Stimulated activated CD4-positive, alpha-beta T cell treated with anti-CD3 and anti-CD28 coated beads, Interleukin-15, amount 100 ng/mL, for 24 hours (primary cell): ENCODE measurements around the gene LIN7A.
"Not testable (repeated sequence)": the region's sequence is repeated elsewhere in the genome, so short reads cannot be mapped to it uniquely, and the experiment has no call there.

Experiments
- DNase-seq: peaks from one replicate; pipeline ENCODE4 v3.0.0-alpha.2; 2020

LIN7A gene

DNA sequence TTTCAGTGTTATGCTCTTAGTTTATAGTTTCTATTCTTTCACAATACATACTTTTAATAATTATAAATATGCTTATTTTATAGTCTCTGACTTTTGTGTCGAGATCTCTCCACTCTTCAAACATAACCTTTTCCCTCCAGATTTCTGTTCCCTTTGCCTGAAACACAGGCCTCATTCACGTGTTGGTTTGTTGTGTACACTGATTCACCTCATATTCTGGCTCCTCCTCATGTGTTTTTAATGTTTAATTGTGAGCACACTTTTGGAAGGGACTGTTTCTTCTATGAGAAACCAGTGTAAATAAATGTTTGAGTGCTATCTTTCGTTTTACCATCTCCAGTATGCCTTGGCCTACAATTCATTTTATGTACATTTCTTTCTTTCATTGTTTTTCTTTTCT, 20.1 kb downstream of the LIN7A start:
- no peak for DNase-seq

DNA sequence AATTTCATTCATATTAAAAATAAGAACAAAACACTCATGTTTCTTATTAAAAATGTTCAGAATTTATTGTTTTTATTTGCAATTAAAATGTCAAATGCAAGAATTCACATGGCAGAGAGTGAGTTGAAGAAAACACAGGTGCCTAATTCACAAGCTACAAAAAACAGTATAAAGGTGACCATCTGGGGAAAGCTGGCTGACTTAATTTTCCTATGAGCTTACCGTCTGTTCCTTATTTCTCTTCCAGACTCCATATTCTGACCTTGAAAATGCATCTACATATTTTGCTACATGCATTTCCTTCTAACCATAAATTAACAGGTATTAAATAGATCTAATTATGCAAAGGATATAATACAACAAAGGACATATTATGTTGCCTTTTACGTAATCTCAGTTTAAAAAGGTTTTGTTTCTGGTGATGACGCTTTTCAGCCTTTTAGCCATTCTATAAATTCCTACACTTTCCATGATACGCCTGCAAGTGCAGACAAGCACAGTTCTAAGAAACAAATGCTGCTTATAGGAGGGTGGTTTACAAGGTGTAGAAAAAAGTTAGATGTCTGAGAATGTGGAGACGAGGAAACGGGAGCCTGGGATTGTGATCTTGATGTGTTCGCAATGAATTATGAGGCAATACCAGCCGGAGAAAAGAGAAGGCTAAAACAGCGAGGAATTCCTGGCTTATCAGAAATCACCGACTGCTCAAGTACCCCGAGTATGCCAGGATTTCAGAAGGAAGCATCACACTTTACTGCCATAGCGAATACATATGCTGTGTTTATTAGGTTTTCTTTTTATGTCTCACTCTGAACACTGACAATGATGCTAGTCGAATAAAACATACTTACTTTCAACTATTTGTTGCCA, 24.6 kb downstream of the LIN7A start:
- DNase-seq, result no peak

DNA sequence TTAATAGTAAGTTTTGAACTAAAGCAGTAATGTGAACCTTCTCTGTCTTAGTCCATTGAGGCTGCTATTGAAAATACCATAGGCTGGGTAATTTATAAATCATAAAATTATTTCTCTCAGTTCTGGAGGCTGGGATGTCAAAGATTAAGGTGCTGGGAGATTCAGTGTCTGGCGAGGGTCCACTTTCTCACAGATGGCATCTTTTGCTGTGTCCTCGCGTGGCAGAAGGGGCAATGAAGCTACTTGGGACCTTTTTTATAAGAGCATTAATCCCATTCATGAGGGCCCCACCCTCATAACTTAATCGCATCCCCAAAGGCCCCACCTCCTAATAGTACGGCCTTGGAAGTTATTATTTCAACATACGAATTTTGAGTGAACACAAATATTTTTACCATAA, 28.4 kb downstream of the LIN7A start:
- DNase-seq, result no peak

DNA sequence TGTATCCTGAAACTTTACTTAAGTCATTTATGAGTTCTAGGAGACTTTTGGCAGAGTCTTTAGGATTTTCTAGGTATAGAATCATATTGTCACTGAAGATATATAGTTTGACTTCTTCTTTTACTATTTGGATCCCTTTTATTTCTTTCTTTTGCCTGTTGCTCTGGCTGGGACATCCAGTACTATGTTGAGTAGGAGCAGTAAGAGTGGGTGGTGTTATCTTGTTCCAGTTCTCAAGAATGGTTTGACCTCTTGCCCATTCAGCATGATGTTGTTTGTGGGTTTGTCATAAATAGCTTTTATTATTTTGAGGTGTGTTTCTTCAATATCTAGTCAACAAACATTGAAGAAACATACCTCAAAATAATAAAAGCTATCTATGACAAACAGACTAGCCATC, 35.0 kb downstream of the LIN7A start:
- no peak for DNase-seq

DNA sequence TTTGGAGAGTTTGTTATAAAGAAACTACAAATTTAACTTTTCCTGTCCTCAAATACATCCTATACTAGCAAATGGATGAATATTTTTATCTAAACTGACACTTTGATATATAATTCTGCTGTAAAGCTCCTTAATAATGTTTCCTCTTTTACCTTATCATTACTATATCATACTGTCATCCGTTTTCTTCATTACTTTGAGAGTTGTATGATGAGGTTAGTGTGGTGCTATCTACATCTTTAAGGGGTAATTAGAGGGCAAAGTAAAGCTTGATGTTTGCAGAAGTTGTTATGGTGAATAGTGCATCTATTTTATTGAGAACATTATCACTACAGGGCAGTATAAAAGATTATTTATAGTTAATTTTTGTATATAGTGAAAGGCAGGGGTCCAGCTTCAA, 36.1 kb downstream of the LIN7A start:
- no peak for DNase-seq

DNA sequence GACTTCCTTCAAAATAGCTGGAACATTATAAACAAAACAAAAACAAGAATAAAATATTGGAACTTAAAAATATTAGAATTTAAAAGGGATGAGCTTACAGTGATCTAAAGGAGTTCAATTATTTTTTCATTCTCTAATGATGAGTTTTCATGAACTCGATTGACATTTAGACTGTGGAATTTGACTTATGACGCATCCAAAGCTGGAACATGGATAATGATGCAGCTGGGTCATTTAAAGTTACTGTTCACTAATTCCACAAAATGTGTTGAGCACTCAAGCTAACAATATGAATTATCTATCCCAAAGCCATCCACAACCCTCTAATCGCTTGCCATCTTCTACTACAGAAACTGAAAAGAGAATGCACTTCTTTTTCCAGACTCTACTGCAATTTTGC, 42.5 kb downstream of the LIN7A start:
- no peak for DNase-seq

DNA sequence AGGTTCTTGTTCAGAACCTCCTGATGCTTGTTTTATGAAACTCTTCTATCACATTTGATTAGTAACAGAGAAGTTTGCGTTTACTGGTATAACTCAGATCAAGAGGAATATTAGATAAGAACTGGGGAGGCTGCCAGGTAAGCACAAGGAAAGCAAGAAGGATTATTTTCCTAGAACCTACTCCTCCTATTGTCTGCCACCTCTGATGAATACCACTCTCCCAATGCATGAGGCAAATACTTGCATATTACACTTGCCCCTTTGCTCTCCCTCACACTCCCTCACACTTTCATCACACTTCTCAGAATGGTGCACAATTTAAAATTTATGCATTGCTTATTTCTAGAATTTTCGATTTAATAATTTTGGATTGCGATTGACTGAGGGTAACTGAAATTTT, 43.6 kb downstream of the LIN7A start:
- DNase-seq, result no peak

DNA sequence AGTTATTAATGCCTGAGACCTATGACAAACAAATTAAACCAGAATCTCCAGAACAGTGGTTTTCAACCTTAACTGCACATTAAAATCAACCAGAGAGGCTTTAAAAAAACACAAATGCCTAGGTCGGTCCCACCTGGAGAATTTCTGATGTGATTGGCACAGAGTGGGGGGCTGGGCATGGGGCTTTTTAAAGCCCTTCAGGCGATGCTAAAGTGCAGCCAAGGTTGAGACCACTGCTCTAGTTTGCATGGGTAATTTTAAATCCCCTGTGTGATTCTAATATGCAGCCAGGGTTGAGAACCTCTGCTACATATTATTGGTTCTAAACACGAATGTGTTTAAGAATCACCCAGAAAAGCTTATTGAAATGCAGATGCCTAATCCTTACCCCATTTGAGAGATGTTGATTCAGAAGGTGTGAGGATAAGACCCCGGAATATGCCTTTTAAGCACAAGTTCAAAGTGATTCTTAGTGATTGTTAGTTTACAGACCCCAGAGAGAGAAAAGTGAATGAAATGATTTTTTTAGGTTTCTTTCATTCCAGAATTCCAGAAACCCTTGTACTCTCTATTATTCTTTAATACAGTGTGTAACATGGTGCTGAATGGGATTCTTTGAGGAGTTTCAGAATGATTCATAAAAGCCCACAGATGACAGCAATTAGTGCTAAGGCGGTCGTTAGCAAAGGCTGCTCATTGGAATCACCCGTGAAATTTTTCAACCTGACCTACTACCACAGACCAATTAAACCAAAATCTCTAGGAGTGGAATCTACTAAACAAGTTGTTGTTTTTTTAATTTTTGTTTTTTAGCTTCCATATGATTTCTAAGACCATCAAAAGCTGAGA, 44.9 kb downstream of the LIN7A start:
- DNase-seq, result no peak

DNA sequence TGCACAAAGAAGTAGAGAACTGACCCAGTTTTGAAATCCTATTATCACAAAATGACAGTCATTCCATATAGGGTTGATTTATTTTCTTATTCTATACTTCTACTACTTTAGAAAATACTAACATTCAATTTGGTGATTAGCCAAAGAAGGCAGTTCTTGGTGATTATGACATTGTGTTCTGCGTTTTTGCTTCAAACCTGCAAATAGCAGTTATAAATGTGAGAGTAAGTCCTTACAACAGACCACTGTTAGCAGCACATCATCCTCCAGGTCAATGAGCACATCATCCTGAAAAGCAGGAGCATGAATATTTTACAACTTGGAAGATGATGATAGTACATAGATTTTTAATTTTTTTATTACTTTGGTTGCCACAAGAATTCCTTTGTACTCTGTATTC, 53.1 kb downstream of the LIN7A start:
- no peak for DNase-seq

DNA sequence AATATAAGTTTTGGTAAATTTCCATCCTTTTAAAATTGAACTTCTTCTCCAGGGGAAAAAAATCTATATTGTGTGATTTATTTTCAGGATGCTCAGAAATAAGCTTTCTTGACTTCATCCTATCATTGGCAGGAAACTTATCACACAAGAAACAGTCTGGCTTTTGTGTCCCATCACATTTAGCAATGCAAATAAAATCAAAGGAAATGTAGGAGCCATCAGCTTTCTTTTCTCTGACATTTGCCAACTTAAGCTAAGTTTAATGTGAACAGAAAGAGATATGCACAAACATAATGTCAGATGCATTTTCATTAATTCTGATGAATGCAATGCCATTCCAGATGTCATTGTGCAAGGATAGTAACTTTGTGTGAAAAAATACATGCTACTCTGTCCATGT, 56.6 kb downstream of the LIN7A start:
- DNase-seq, result no peak

DNA sequence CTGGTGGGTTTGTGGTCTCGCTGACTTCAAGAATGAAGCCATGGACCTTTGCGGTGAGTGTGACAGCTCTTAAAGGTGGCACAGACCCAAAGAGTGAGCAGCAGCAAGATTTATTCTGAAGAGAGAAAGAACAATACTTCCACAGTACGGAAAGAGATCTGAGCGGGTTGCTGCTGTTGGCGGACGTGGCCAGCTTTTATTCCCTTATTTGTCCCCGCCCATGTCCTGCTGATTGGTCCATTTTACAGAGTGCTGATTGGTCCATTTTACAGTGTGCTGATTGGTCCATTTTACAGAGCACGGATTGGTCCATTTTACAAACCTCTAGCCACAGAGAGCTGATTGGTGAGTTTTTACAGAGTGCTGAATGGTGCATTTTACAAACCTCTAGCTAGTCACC, 59.3 kb downstream of the LIN7A start:
- DNase-seq, result not testable (repeated sequence)

DNA sequence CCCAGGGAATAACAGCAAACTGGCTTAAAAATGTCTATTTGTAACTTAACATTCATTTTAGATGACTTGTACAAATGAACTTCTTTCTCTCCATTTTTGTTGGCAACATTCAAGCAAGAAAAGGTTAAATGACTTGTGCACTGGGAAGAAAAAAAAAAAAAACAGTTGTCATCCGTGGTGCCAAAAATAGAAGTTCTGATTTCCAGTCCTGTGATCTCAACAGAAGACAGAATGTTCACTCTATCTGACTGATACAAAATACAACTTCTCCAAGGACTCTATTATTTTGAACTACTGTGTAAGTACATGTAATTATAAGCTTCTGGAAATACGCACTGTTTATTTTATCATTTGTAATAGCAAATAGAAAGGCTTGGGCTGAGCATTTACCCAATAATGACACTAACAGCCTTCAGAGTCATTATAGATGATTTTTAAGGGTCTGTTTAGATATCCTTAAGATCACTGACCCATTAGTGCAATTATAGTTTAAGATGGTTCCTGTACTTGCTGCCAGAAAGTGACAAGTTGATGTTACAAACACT, 59.9 kb downstream of the LIN7A start:
- DNase-seq, result no peak

DNA sequence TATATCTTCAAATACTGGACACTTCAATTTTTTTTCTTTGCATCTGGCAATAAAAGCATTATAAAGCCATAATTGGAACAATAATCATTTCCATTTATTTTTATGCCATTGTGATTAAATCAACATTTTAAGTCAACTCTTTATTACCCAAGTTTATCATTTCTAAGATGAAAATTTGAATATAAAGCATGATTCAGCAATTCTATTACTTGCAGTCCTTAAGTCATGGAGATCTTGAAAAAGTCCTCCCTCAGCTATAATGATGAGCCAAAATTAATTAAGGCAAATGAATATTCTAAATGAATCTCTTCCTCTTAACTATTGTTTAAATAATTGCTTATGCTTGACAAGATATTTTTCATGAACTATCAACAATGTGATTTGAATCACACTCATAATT, 65.7 kb downstream of the LIN7A start:
- DNase-seq, result no peak

DNA sequence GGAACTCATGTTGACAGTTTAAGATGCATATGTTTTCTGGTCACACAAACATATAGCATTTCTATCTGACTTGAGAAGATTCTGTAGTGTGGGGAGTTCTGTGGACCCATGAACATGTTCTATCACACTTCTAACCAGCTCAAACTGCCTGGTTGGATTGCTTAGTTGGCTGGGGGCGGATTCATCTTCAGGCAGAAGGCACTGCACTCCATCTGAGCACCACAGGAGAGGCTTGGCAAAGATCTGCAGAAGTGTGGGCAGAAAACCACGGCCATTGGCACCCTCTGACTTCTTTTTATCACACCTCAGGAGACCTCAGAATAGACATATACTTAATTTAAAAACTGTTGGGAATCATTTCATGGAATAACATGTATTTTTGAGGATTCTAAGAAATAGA, 68.5 kb downstream of the LIN7A start:
- no peak for DNase-seq

DNA sequence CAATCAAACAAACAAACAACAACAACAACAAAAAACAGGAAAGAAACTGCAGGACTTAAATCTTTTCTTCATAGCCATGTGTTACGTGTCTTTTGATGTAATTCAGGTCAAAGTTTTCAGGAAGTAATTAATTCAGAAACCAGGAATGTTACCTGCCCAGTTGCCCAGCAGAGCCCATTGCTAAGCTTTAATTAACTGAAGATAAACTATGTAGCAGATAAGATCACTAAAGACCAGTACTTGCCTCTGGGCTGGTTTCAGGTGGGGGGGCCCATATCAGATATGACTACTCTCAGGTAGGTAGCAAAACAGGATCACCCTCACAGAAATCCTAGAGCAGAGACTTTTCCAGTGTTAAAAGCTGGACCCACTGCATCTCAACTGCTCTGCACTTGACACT, 69.2 kb downstream of the LIN7A start:
- DNase-seq, result no peak

DNA sequence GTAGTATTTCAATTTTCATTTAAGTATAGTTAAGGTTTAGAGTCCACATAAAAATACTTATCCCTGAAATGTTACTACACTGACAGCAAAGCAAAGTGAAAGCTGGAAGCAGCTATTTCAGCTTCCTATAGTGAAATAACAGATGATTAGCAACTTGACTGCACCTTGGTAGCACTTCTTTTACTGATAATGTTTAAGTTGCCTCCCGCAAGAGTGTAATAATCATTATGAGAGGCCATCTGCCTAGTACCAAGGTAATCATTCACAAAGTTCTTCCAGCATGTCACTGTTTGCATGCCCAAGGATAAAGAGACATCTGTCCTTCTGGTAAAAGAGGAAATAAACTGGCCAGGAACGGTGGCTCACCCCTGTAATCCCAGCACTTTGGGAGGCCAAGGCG, 69.8 kb downstream of the LIN7A start:
- no peak for DNase-seq

DNA sequence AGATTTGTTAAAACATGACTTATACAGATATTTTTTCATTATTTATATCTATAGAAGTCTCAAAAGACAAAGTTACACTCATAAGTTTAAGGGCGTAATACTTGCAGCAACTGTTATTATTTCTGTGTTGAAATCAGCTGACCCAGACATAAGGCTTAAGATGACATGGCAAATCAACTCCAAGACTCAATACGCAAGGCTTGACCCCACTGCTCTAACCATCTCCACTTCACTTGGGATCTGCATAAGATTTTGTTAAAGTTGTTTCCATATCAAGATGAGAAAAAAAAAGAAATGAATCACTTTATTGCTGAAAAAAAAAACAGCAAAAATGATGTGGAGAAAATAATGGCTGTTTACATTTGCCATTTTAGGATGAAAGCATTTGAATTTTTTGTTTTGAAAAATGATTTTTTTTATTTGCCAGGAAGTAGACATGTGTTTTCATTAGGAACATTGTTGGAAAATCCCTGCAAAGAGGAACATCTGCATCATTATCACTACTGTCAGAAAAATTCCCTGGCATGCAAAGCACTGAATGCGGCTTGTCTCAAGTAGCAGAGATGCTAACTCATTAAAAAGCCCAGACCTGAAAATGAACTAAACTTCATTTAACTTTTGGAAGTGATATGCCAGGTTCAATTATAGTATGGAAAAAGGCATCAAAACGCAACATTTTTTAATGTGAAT, 73.5 kb downstream of the LIN7A start:
- no peak for DNase-seq

DNA sequence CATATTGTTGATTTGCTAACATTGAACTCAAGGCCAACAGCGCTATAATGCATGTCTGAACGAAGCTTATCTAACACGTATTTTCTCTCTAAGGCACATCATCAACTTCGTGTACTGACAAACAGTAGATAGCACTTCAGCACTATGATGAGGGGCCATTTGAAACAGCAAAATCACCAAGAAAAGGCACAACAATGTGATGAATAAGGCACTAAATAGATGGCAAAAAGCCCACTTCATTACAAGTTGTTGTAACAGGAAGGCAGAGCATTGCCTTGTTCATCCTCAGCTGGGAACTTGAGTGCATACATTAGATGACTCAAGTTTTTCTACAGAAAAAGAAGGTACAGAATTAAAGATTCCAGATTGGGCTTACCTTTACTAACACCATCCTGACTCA, 75.2 kb downstream of the LIN7A start:
- no peak for DNase-seq

DNA sequence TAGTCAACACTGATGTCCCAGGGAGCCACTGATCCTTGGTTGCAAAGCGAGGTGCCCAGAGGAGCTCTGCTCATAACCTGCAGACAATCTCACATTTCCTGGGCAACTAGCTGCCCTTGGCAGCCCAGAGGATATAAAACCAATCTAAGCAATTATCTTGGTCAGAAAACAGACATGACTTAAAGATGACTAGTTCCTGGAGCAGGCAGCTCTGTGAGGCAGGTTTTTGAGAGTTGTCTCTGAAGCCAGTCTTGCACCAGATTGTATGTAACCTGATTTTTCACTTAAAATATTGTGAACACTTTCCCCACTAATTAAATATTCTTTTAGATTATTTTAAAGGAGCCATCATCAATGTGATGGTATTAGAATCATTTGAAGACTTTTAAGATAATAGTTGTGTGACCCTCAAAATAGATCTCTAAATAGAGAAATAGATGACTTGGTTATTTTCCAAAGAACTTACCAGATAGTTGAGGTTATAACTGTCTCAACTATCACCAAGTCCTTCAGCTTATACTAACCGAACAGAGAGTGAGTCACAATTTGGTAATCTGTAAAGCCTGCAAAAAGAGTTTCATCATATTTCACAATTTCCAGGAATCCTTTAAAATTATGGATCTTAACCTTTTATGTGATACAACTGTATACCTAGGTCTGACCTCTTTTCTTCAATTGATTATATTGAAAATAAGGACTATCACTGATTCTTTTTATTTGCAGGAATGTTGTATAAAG, 75.9 kb downstream of the LIN7A start:
- no peak for DNase-seq

DNA sequence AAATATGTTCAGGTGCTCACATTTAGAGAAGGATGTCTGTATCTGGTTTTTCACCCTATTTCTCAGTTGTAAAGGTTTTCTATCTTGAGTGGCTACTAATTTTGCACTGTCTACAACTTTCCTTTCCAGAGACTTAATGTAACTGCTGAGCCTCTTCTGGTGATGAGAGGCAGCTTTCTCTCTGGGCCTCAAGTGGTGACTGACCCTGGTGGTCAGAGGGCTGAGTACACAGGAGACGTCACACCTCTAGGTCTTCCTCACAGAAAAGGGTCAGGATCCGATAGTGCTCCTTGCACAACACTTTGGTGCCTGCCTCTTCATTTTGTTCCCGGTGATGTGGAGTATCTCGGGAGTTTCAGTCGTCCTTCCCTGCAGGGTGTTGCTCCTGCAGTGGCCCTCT, 76.8 kb downstream of the LIN7A start:
- no peak for DNase-seq

DNA sequence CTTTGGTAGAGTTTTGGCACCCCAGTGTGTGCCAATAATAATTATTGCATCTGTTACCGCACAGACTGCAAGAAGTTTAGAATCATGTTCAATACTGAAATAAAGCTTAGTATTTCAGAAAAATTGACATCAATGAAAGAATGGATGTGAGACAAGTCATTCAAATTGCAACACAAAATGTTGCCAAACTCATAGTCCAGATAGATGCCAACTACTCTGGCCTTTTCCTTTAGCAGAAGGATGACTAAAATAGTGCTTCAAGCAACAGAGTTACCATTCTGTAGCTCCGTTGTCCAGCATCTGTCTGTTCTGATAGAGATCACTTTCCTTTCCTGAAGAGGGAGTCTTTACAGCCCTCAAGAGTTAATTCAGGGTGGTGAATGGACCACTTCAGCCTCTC, 77.5 kb downstream of the LIN7A start:
- no peak for DNase-seq

DNA sequence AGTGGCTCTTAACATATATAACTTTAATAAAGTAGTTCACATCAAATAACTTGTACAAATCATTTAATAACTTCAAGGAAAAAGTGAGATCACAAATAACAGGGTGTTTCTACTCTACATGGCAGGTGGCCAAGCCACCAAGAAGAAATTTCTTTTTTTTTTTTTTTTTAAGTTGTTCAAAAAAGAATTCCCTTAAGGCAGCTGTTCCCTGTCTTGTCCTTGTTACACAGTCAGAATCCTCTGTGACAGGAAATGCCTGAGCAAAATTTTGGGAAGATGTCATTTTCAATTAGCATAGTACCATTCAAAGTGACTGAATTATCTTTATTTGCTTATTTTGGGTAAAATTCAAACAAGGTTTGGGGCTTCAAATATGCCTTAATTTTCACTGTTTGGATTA, 79.4 kb downstream of the LIN7A start:
- DNase-seq, result no peak

DNA sequence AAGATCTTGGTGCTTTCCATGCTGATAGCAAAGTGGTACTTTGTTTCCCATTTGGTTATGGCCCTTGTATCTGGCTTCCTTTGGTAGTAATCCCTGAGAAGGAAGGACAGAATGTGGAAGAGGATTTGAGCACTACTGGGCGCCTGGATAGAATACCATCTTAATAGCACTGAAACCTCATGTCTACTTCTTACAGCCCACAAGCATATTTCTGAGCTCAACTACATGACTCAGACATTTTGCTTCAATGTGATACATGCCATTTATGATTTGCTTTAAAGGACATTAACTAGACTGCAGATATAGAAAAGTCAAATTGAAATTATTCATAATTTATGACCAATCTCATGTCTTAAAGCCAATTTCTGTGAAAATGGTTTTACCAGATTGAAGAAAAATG, 80.4 kb downstream of the LIN7A start:
- DNase-seq, result no peak
